ENCODE results near the gene TTC23.

TTC23 gene

GRCh38 chr15:99135194-99135593, 114.2 kb downstream of the TTC23 start:
- DNase-seq (ENCODE audit: low spot score): no peak

DNA sequence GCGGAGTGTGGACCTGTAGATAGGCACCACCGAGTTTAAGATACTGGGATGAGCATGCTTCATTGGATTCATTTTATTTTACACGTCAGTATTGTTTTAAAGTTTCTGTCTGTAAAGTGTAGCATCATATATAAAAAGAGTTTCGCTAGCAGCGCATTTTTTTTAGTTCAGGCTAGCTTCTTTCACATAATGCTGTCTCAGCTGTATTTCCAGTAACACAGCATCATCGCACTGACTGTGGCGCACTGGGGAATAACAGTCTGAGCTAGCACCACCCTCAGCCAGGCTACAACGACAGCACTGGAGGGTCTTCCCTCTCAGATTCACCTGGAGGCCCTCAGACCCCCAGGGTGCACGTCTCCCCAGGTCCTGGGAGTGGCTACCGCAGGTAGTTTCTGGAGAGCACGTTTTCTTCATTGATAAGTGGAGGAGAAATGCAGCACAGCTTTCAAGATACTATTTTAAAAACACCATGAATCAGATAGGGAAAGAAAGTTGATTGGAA, 115.0 kb downstream of the TTC23 start:
- DNase-seq (ENCODE audit: low spot score): no peak

GRCh38 chr15:99132634-99133287, 116.6 kb downstream of the TTC23 start:
- DNase-seq (ENCODE audit: low spot score): no peak

DNA sequence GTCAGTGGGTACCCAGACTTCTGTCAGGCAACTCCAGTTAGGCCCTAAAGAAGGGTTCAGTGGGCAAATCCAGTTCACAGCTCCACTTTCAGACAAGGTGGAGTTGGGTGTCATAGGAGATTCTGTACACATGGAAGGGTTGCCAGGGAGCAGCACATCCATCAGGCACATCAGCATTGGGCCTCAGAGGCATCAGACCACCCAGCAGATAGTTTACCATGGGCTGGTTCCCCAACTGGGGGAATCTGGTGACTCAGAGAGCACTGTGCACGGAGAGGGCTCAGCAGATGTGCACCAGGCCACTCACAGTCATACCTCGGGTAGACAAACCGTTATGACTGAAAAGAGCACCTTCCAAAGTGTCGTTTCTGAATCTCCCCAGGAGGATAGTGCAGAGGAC, 117.3 kb downstream of the TTC23 start:
- DNase-seq (ENCODE audit: low spot score): no peak

- DNase-seq (ENCODE audit: low spot score): no peak
Observed at GRCh38 chr15:99131441-99132023, 117.8 kb downstream of the TTC23 start.

DNA sequence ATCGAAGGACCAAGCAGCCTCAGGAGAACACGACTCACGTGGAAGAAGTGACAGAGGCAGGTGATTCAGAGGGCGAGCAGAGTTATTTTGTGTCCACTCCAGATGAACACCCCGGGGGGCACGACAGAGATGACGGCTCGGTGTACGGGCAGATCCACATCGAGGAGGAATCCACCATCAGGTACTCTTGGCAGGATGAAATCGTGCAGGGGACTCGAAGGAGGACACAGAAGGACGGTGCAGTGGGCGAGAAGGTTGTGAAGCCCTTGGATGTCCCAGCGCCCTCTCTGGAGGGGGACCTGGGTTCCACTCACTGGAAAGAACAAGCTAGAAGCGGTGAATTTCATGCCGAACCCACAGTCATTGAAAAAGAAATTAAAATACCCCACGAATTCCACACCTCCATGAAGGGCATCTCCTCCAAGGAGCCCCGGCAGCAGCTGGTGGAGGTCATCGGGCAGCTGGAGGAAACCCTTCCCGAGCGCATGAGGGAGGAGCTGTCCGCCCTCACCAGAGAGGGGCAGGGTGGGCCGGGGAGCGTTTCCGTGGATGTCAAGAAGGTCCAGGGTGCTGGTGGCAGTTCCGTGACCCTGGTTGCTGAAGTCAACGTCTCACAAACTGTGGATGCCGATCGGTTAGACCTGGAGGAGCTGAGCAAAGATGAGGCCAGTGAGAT, 118.5 kb downstream of the TTC23 start:
- no peak for DNase-seq (ENCODE audit: low spot score)

- no peak for DNase-seq (ENCODE audit: low spot score)
Observed at GRCh38 chr15:99130314-99130713, 119.1 kb downstream of the TTC23 start.

- no peak for DNase-seq (ENCODE audit: low spot score)
Observed at GRCh38 chr15:99129644-99130043, 119.7 kb downstream of the TTC23 start.

DNA sequence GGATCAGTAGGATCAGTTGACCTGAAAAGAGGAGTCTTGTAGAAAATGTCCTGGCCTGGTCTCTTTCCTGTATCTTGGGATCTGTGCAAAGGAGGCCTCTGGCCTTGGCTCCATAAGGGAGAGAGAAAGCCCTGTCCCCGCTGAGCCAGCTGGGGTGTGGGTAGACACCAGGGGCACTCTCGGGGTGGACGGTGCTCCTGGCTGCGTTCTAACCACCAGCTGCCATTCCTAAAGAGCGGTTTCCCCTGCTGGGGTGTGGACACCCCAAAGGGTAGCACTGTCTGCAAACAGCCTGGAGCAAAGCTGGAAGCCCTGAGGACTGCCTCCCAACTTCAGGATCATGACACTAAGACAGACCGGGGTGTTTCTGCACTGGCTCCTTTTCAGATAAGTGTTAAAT, 121.0 kb downstream of the TTC23 start:
- no peak for DNase-seq (ENCODE audit: low spot score)

DNA sequence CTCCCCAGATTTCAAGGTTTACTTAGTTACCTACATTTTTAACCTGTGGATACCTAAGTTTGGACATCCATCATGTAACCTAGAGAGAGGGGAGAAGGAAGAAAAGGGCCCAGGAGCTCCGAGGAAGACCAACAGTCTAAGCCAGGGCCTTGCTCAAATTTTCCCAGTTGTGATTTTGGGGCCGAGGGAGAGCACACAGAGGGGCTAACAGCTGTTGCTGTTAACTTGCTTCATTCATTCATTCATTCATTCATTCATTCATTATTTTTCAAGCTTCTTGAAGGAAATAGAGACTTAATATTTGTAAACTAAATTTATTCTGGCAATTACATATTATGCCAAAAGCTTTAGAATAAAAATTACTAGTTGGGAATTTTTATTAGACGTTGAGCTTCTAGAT, 121.6 kb downstream of the TTC23 start:
- DNase-seq (ENCODE audit: low spot score): no peak

- DNase-seq (ENCODE audit: low spot score): no peak
Observed at GRCh38 chr15:99126930-99127329, 122.5 kb downstream of the TTC23 start.

DNA sequence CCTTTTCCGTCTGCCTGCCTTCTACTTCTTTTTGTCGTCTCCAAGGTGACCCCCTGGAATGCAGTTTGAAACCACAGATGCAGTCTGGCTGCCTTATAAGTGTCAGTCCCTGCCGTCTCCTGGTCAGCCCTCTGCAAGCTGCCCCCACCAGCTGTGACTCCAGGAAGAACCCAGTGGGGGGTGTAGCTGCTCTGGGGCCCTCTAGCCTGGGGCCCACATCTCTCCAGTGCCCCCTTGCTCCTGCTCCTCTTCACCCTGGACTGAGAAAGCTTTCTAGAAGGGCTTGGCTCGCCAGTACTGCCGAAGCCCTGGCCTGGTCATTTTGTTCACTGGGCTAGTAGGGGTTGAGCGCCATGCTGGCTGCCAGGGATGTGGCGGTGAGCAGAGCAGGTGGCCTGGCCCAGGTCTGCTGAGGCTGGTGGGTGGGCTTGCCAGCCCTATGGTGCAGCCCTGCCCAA, 123.2 kb downstream of the TTC23 start:
- DNase-seq (ENCODE audit: low spot score): no peak

DNA sequence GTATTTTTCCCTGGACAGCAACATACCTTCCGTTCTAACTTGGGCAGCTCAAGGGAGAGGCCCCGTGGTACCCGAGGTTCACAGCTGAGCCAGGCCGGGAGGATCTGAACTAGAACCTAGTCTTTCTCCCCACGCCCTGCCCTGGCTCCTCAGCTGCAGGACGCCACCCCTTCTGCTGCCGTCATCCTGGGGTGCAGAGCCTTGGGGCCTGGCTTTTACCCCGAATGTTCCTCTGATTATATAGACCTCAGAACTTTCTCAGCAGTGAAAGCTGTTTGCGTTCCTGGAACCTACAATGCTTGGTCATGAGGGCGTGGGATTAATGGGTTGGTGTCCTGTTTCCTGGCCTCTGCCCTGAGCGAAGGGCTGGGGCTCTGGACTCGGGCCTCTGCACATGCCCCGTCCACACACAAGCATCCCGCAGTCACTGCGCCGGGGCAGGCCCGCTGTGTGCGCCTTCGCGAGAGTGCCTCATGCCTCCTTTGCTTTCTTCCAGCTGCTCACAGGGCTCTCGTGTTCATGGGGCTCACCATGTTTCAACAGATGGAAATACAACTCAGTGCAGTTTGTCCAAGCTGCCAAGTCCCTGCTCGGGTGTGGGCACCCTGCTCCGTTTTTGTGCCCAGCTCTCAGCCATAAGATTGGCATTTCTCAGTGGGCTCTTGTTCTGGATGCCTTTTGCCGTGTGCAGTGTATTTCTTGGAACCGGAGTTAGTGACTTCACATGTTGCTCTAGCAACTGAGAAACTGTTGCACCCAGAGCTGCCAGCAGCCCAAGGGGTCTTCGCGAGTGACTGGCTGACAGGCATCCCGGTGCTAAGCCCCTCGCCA, 124.1 kb downstream of the TTC23 start:
- DNase-seq (ENCODE audit: low spot score): no peak

DNA sequence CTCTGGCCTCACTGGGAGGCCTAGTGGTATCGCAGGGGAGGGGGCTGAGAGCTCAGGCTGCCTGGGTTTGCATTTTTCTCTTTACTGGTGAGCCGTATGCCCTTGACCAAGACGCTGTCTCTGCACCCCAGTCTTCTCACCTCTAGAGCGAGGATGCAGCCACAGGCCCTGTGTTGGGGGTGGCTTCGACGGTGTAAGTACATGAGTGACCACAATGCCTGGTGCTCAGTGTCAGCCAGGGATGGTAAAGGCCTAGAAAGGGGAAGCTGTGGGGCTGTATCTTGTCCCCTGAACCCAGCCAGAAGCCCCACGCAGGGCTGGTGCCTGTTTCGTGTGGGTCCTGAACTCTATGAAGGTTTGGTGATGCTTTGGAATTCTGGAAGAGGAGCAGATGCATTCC, 124.7 kb downstream of the TTC23 start:
- no peak for DNase-seq (ENCODE audit: low spot score)

- DNase-seq (ENCODE audit: low spot score): no peak
Observed at GRCh38 chr15:99123713-99124451, 125.5 kb downstream of the TTC23 start.

DNA sequence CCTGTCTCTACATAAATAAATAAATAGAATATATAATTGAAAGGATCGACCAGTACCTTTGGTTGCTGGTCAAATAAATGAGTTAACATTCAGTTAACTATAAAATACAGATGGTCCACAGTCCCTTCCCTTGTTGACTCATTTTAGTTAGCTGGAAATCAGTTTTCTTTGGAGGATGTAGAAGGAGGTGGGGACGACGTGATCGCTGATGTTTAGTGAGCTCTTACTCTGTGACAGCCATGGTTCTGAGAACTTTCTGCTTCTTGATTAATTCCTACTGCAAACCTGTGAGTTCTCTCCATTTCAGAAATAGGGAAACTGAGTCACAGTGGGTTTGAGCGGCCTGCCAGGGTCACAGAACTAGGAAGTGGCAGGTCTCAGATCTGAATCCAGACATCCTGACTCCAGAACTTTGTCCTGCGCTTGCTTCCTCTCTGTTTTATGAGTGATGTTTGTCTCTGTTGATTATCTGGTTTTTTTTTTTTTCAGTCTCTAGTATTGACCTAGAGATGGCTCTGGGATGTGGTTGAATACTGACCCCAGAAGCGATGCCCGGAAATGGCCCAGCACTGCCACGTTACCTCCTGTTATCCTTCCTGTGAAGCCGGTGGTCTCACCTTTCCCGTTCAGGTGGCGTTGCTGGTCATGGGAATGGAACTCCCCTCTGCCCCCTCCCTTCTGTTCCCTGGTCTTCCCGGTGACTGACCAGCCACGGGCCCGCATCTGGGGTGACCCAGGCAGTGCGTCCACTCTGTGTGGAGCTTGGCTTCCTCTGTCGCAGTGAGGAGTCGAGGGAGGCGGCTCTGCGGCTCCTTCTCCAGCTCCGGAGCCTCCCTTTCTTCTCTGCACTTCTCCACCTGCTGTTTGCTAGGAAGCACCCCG, 126.3 kb downstream of the TTC23 start:
- DNase-seq (ENCODE audit: low spot score): no peak

DNA sequence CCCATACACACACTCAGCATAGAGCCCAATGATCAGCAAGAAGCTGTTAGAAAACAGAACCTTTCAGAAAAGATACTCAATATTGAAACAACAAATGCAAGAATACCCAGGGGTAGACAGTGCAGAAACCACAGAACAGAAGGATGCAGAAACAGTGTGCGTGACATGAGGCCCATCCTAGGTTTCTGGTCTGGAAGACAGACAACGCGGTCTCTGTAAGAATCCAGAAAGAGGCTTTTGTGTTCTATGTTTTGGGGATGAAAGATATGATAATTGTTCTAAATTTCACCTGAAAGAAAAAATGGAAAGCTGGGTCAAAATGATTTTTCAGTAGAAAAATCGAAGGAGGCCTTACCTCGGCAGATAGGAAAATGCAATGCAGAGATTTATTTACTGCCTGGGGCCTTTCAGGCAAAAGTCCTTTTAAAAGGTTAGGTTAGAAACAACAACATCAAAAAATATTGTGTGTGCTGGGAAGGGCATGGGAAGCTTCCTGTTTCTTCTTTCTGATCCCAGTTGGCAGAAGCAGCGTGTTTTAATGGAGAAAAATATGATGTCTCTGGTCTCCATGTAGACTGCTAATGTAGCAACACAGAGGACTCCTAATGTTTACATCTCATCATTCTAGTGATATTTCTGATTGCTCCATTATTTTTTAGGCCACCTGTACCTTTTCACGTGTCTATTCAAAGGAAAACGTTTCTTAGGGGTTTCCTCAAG, 127.5 kb downstream of the TTC23 start:
- DNase-seq (ENCODE audit: low spot score): no peak

DNA sequence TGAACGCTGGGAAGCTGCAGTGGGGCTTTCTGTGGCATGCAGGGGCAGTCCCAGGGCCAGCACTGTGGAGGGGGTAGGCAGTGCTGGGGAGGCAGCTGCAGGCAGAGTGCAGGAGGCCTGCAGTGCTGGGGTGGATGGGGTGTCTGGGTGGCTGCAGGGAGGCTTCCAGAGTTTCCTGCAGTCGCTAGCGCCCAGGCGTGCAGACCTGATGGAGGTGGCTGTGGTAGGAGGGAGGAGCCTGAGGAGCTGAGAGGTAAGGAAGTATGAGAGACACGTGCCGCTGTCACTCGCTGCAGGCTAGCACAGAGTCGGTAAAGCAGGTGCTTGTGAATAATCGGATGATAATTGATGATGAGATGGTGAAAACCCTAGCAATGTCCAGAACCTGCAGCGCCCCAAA, 128.2 kb downstream of the TTC23 start:
- no peak for DNase-seq (ENCODE audit: low spot score)

DNA sequence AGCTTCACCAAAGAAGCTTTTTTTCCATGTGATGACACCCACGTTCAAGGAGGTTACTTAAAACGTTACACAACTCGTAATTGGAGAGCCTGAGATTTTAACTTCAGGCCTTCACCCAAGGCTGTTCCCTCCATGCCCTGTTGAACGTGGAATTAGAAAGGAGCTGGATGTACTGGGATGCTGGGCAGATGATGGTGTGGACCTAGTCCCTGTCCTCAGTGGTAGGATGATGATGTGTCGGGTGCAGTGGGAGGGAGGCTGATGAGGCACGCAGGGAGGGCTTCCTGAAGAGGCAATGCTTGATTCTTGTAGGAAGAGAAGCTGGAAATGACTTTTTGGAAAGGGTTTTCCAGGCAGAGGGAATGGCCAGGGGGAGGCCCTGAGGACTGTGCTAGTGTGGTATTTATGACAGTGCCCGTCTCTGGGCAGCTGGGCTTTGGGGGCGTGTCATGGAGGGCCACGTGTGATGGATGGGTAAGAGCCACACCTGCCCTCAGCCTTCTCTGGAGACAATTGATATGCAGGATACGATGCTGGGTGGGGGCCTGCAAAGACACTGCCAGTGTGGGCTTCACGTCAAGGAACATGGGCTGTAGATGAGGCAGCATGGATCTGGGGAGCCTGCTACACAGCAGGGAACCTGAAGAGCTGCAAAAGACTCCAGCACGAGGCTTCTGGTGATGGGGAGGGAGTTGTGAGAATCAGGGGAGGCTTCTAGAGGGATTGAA, 129.2 kb downstream of the TTC23 start:
- no peak for DNase-seq (ENCODE audit: low spot score)

Measured in hematopoietic multipotent progenitor cell treated with erythropoietin and hydrocortisone succinate and interleukin-3 and kit ligand, for 15 days (in vitro differentiated cells).